GM21576 (cell line): Measurements from ENCODE around the gene CST6.
"Not testable (repeated sequence)": the region's sequence is repeated elsewhere in the genome, so short reads cannot be mapped to it uniquely, and the experiment has no call there.

ENCODE experiments used
- ATAC-seq: cut with Tn5 transposase; IDR thresholded peaks from one replicate; pipeline ENCODE4 v1.9.1; 2021; ENCODE audit warnings: mild to moderate bottlenecking, moderate library complexity; ENCODE audit not compliant: unreplicated experiment

Gene CST6

DNA sequence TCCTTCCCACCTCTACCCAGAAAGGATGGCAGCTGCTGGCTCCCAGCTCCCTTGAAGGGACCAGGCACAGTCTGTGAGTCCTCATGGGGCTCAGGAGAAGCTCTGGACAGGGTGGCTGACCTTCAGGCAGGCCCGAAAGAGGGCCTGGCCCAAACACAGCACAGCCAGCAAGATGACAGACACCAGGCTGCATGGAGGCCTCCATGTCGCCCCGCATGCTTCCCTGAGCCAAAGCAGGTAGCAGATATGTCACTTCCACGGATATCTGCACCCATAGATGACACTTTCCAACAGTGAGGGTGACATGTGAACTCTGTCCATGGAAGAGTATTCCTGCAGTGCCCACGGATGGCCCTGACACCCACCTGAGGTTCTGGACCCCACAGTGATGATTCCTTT is 28.2 kb upstream of the CST6 start:
- no peak for ATAC-seq

DNA sequence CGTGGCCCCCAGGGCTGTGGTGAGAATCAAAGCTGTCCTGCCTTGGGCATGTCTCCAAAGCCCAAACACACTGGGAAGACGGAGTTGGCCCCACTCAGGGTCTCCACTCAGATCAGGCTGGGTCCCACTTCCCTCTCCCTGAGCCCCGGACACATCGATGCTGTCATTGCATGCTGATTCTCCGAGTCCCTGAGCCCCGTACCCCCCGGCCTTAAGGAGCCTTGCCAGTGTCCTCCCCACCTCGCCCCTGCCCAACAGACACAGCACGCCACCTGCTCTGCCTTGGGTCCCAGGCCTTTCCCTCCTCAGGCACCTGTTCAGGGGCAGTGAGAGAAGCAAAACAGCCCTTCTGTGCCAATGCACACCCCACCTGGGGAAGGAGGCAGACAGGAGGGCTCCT is 24.5 kb upstream of the CST6 start:
- ATAC-seq = no peak

DNA sequence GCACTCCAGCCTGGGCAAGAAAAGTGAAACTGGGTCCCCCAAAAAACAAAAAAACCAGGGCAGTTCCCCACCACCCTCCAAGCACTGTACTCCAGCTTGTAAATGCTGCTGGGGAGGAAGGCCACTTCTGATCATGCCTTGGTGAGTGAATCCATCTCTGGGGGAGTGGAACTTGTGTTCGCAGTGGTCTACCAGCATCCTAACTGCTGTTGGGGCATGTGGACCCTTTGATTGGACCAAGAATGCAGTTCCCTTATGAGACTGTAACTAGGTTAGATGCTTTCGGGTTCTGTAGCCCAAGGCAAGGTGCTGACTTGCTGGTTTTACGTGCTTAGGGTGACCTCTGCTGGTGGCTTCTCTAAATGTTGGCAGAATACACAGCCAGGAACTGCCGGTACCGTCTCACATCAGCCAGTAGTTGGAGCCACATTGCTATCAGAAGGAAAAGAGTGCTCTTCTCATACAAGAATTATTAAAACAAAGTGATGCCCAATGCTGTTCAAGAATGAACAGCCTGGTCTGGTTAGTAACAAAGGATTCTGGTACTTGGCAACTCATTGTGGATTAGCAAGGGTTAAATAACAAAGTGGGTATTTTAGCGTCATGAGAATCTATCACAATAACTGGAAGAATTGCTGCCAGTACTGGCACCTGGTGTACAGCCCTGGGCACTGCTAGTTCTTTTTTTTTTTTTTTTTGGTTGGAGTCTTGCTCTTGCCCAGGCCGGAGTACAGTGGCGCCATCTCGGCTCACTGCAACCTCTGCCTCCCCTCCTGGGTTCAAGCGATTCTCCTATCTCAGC is 22.8 kb upstream of the CST6 start:
- ATAC-seq = peak; percentile 92

DNA sequence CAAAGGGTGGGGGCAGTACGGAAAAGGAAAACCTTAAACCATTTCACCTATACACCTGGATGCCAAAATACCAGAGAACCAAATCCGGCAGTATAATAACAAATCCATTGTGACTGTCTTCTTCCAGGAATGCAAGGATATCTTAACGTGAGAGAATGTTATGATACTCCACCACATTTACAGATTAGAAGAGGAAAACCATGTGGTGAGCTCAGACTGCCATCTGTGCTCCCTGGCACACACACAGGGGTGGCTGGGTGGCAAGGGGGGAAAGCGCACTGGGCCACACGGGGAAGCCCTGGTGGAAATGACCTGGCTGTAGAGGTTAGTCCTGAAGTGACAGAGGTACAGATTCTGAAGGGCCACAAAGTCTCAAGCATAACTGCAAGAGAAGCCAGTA is 19.8 kb upstream of the CST6 start:
- no peak for ATAC-seq

DNA sequence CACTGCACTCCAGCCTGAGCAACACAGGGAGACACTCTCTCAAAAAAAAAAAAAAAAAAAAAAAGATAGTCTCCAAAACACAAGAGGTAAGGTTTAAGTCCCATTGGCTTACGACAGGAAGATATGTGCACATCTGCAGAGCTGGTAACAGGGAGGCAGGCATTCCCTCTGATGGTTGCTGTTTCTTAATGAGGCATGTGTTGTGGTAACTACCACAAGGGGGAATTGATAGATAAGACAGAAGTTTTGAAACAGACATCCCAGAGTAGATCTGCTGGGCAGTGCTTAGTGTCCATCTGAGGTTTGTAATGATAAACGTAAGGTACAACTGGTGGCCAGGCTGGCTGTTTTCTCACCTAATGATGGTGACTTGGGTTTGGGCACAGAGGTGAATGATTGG is 14.5 kb upstream of the CST6 start:
- no peak for ATAC-seq

DNA sequence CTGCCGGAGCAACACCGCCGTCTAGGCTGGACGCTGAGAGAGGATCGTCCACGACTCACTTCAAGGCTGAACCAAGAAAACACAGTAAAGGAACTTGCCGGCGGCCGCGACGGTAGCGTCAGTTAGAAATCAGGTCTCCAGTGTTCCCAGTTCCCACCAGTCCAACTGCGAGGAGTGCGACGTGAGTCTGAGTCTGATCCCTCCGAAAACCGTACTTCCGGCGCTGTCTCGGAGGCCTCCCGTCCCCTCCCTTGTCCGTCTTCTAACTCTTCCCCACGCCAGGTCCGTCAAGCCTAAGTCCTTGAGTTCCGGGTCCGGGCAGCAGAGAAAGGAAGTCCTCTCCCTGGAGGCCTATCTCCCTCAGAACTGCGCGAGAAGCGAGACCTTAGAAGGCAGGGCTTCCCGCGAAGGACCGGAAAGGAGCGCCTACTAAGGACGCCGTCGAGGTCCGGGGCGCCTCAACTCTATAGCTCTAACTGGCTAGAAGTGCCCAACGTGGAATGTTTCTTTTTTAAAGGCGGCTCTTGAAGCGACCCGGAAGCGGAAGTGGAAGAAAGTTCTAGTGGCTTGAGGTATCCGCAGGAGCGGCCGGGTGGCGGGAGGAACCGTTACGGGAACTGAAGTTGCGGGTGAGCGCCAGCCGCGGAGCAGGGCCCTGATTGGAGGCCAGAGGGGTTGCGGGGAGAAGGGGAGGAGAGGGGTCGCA is 9.7 kb upstream of the CST6 start, which contains the start of the genes BANF1 and EIF1AD:
Gene BANF1 (plus strand): TSS at position 562 of the 706 bp plus-strand sequence. CDS start 748 bp downstream, outside the sequence.
Gene EIF1AD (minus strand): TSS at position 216 of the 706 bp plus-strand sequence. CDS start 1,768 bp downstream, outside the sequence.
- peak; percentile 65 for ATAC-seq

DNA sequence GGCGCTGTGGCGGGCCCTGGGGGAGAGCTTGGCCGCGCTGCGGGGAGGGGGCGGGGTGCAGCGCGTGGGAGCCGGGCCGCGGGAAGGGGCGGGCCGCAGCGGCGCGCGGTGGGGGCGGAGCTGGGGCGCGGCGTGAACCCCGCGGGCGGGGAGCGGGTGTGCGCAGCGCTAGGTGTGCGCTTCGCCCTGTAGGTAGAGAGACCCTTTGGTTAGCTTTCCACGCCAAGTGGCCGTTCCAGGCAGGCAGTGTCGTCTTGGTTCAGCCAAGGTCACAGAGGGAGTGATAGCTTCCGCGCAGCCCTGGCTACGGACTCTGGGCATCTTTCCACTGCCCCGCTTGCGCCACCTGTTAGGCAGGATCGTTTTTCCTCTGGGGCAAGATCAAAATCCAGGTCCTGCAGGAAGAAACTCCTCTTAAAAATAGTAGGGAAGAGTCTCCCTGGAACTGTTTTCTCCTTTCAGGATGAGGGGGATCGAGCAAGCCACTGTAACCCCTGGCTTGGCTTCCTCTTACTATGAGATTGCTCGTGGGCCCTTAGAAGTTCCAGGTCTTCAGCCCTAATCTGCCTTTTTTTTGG is 9.1 kb upstream of the CST6 start:
- peak; percentile 33 for ATAC-seq

DNA sequence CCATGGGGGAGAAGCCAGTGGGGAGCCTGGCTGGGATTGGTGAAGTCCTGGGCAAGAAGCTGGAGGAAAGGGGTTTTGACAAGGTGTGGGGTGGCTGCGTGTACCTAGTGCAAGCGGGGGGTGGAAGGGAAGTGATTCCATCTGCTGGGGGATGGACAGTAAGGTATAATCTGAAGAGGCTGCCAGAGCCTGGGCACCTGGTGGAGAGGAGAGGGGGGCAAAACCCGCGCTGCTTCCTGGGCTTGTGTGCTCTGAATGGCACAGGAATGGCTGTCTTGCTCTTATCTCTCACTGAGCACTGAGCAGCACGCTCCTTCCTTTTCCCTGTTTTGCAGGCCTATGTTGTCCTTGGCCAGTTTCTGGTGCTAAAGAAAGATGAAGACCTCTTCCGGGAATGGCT is 8.5 kb upstream of the CST6 start:
- no peak for ATAC-seq

DNA sequence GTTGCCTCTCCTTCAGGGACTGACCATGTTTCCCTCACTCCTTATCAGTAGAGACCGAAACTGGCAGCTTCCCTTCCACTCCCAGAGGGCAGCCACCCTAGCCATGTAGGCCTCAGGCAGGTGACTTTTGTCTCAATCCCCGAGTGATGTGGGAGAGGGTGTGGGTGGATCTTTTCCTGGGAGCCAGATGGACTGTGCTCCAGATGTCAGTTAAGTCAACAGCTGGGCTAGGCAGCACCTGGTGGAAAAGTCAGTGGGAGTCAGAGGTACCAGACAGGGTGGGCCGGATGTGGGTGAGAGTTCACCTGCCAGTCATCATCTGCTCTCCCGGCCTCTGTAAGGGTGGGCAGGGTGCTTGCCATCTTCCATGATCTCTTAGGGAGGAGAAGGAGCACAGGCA is 7.6 kb upstream of the CST6 start:
- ATAC-seq = no peak

DNA sequence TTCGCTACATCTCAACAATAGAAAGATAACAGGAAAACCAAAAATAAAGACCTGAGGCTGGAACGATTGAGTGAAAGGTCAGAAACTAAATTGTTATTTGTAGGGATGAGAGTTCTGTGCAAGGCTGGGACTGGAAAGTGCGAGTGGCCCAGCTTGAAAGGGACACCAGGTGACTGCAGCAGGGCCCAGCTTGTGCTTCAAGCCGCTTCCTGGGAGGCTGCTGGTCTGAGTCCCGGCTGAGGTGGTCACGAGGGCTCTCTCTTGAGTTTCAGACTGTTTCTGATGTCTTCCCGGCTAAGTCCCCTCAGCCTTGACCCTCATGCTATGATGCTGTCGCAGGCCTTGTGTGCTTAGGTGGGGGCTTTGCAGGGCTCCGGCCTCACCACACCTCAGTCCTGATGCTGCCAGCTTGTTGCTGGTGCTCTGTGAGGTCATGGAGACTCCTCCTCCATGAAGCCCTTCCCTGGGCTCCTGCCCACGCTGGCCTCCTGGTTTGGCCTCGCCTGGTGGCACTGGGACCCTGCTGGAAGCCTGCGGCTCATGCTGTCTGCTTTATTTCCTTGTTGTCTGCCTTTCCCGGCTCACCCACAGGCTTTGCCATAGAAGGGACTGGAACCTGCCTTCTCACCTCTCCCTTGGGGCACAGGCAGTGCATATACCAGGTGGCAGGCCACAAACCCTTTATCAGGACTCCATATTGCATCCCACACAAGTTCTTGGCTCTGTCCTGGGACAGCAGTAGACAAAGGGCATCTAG is 5.5 kb upstream of the CST6 start:
- ATAC-seq = no peak

DNA sequence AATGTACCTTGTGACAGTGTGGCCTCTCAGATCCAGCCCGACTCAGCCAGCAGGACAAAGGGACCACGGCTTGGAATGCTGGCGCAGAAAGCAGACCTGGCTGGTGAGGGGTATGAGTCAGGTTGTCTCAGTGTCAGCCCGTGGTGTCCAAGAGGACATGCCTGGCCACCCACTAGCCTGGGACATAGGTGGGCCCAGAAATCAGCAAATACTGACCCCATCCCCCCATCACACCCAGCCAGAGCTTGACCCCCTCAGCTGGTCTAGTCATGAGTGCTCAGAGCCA is 5.0 kb upstream of the CST6 start:
- no peak for ATAC-seq

DNA sequence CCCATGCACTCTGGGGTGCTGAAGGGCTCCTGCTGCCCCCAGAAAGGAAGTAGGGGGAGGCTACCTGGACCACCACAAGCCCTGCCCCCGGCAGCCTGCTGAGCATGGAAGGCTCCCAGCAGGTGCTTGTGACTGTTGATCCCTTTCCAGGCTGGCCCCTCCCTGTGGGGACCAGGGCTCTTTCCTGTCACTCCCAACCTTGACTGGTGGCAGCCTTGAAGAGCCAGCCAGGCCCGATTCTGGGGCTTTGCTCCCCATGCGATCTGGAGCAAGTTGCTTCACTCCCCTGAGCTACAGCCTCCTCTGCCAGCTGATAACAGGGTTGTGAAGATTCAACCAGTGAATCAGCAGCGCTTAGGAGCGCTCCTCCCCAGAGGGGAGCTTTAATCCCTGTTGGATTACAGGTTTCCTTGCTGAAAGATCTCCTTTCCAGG is 4.6 kb upstream of the CST6 start:
- ATAC-seq = no peak

DNA sequence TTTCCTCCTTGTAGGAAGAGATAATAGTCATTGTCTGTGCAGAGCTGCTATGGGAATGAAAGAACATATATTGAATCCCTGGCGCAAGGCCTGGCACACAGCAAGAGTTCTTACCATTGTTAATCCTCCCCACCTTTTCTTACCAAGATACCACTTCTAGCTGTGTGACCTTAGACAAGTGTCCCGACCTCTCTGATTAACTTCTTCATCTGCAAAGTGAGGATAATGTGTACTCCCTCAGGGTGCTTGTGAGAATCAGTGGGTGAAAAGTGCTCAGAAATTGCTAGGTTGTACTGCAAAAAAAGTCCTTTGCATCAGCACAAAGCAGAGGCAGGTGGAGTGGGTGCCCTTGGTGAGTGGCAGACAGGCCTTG is 3.7 kb upstream of the CST6 start:
- no peak for ATAC-seq

DNA sequence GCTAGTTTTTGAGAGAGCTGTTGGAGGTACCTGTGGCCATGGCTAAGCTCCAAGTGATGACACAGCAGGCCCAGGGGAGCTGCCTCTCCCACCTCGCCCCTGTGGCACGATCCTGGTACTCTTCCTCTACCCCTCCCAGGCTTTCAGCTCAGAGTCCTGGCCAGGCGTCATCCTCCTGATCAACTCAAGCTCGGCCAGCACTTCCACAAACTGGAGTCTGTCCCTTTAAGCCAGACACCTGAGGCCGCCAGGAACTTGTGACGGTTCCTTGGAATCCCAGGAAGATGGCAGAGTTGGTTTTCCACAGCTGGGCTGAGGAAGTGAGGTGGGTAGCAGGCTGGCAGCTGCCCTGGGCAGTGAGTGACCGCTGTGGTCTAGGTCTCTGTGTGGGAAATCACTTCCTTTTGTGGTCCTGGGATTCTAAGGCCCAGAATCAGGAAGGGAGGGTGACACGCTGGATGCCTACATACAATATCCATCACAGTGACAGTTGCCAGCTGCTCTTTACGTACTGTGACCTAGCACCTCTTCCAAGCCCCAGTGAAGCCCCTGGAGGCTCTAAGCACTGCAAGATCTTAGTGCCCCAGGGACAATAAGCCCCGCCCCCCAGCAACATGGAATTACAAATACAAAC is 3.2 kb upstream of the CST6 start:
- ATAC-seq = no peak

DNA sequence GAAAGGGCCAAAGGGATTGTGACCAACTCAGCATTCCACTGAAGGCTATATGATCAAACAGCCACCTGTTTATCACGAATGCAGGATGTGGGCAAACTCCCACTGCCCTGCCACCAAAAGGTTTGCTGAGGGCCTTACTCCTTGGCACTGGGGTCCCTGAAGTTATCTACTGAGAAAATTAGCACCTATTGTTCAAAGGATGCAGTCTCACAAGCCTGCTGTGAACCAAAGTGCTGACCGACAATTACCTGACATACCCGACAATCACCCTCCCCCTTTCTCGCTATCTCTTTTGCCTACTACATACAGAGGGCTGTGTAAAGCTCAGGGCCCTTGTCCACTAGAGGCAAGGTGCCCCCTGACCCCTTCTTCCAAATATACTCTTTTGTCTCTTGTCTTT is 1.8 kb upstream of the CST6 start:
- ATAC-seq = not testable (repeated sequence)

DNA sequence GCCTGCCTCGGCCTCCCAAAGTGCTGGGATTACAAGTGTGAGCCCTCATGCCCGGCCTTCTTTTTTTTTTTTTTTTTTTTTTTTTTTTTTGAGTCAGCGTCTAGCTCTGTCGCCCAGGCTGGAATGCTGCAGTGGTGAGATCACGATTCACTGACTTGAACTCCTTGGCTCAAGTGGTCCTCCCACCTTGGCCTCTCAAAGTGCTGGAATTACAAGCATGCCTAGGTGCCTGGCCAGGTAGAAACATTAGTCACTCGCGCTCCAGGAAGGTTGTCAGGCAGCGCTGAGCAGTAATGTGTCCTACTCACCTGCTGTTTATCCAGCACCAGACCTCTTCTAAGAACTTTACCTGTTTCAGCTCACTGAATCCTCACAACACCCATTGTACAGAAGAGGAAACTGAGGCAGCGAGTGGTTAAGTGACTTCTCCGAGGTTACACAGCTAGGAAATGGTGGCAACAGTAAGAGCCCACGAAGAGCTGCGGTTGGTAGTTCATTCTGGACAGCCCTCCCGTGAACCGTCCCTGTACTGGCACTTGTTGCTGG is 496 bp upstream of the CST6 start:
- no peak for ATAC-seq

DNA sequence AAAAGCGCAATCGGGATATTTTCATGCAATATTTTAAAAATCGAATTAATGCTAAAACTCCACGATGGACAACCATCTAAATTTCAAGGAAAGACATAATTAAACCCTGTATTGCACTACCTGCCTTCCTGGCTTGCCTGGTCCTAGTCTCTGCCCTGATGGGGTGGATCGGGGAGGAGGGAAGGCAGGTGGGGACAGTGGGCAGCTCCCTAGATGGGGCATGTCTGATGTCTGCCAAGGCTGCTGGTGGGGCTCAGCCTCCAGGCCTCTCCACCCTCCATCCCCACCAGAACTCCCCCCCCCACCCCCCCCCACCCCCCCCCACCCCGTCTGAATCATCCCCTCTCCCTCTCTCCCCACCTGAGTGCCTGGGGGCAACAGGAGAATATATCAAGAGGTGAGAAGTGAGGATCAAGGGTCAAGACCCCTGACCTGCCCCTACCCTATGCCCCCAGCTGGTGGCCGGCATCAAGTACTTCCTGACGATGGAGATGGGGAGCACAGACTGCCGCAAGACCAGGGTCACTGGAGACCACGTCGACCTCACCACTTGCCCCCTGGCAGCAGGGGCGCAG is 650 bp downstream of the CST6 start:
- ATAC-seq = no peak

DNA sequence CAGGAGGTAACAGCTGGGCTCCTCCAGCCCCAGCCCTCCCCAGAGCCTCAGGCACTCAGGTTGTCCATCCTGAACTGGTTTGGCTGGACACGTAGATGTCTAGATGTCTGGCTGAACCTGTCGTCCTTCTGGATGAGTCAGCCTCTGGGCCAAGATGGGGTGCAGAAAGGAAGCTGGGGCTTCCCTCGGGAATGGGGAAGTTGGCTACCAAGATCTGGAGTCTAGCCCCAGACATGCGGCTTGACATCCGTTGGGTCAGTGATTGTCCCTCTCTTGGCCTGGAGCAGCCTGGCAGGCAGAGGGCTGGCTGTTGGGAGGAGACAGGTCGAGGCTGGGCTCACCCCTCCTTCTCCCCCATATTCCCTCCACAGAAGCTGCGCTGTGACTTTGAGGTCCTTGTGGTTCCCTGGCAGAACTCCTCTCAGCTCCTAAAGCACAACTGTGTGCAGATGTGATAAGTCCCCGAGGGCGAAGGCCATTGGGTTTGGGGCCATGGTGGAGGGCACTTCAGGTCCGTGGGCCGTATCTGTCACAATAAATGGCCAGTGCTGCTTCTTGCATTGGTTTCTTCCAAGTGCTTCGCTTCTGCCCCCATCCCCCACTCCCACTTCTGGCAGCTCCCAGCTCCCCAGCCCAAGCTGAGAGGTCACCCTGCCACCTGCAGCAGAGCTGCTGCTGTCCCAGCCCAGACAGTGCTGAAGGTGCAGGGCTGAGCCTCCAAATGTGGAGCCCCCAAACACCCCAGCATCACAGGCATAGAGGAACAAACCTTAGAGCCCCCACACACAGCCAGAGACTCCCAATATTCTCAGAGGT is 1.3 kb downstream of the CST6 start:
- ATAC-seq = no peak

DNA sequence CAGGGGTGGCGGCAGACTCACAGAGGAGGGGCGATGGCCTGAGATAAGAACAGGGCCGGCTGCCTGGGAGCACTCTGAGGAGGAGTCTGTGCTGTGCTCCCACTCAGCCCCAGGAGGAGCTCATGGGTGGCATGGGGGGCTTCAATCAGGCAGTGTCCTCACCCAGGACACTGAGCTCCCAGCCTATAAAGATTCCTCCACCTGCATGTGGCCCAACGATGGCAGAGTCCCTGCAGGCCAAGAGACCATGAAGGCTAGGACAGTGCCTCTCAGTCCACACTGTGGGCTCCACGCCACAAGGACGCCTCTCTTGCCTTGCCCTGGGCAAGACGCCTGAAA is 1.9 kb downstream of the CST6 start:
- ATAC-seq = no peak
